ENCODE data around the gene DCAF6.

The DCAF6 gene

GRCh38 chr1:168069384-168069783, 132.9 kb downstream of the DCAF6 start:
- Histone ChIP-seq H3K4me2 (ENCODE audit: insufficient read depth, low read length) (no peak overlapping the region), H3K36me3 (ENCODE audit: insufficient read depth, low read length) (peaks cover 87% of the 10 kb centered on the region), H3K27ac (ENCODE audit: low read length) (no peak overlapping the region), H3K4me3 (ENCODE audit: low read depth in 1 of 2, low read length in 2 of 2) (no peak overlapping the region), H3K4me1 (ENCODE audit: insufficient read depth, low read length) (no peaks in the 10 kb centered on the region), H3K9ac (ENCODE audit: low read depth, low read length) (no peak overlapping the region), H3K27me3 (ENCODE audit: insufficient read depth, low read length, poor library complexity) (no peaks in the 10 kb centered on the region), H3K79me2 (ENCODE audit: insufficient read depth, low read length) (no peaks in the 10 kb centered on the region), H4K20me1 (ENCODE audit: insufficient read depth, low read length) (no peaks in the 10 kb centered on the region), H2AFZ (ENCODE audit: low read depth, low read length) (no peak overlapping the region), H3K9me3 (ENCODE audit: insufficient read depth, low read length, severe bottlenecking) (no peaks in the 10 kb centered on the region)
- no peak for TF ChIP-seq CTCF (IDR thresholded peaks at IDR 0.05; ENCODE audit: borderline replicate concordance, extremely low read depth, low read length, poor library complexity, severe bottlenecking)
- TF ChIP-seq EZH2 (IDR thresholded peaks at IDR 0.05; ENCODE audit: borderline replicate concordance, low read depth, low read length, severe bottlenecking): no peak
- ATAC-seq (ENCODE audit: insufficient read depth, low read depth) (no peak), DNase-seq (no peak)

GRCh38 chr1:168079761-168080160, 143.3 kb downstream of the DCAF6 start:
- Histone ChIP-seq H3K79me2 (ENCODE audit: insufficient read depth, low read length) (no peaks in the 10 kb centered on the region), H3K27ac (ENCODE audit: low read length) (no peak overlapping the region), H3K4me2 (ENCODE audit: insufficient read depth, low read length) (no peak overlapping the region), H3K9me3 (ENCODE audit: insufficient read depth, low read length, severe bottlenecking) (no peaks in the 10 kb centered on the region), H3K36me3 (ENCODE audit: insufficient read depth, low read length) (peaks cover 41% of the 10 kb centered on the region), H3K4me3 (ENCODE audit: low read depth in 1 of 2, low read length in 2 of 2) (no peak overlapping the region), H3K4me1 (ENCODE audit: insufficient read depth, low read length) (no peaks in the 10 kb centered on the region), H3K27me3 (ENCODE audit: insufficient read depth, low read length, poor library complexity) (no peaks in the 10 kb centered on the region), H2AFZ (ENCODE audit: low read depth, low read length) (no peak overlapping the region), H3K9ac (ENCODE audit: low read depth, low read length) (no peak overlapping the region), H4K20me1 (ENCODE audit: insufficient read depth, low read length) (no peaks in the 10 kb centered on the region)
- TF ChIP-seq EZH2 (IDR thresholded peaks at IDR 0.05; ENCODE audit: borderline replicate concordance, low read depth, low read length, severe bottlenecking) (no peak), CTCF (IDR thresholded peaks at IDR 0.05; ENCODE audit: borderline replicate concordance, extremely low read depth, low read length, poor library complexity, severe bottlenecking) (no peak)
- no peak for ATAC-seq (ENCODE audit: insufficient read depth, low read depth)
- no peak for DNase-seq

DNA sequence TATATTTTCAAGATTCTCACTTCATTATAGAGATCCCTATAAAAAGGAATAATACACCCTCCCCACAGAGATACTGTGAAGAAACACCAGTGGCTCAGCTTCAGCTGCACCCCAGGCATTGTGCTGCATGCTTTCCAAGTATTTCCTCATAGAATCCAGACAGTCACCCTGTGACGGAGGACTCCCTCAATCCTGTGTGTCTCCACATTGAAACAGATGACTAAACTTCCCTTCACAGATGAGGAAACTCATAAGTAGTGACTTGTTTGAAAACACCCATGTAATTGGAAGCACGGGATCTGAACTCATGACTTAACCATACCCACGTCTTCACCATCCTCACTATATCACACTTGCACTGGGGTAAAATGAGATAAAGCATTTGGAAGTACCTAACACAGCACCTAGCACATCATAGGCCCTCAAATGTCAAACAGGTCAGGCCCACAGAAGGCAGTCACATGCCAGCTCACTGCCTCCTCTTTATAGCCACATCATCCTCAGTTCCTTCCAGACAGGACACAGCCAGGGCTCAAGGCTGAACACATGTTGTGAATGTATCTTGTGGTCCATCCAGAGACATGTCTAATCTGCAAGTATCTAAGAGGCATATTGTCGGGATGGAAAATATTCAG, 145.0 kb downstream of the DCAF6 start:
- no peak overlapping the region for H3K9ac ChIP-seq (ENCODE audit: low read depth, low read length)
- no peak overlapping the region for H3K27ac ChIP-seq (ENCODE audit: low read length)
- H3K4me2 ChIP-seq (ENCODE audit: insufficient read depth, low read length): no peak overlapping the region
- H2AFZ ChIP-seq (ENCODE audit: low read depth, low read length): no peak overlapping the region
- H3K4me1 ChIP-seq (ENCODE audit: insufficient read depth, low read length): no peaks in the 10 kb centered on the region
- no peak for ATAC-seq (ENCODE audit: insufficient read depth, low read depth)
- H3K4me3 ChIP-seq (ENCODE audit: low read depth in 1 of 2, low read length in 2 of 2): no peak overlapping the region
- H3K9me3 ChIP-seq (ENCODE audit: insufficient read depth, low read length, severe bottlenecking): no peaks in the 10 kb centered on the region
- no peaks in the 10 kb centered on the region for H4K20me1 ChIP-seq (ENCODE audit: insufficient read depth, low read length)
- H3K27me3 ChIP-seq (ENCODE audit: insufficient read depth, low read length, poor library complexity): no peaks in the 10 kb centered on the region
- no peak for TF ChIP-seq EZH2 (IDR thresholded peaks at IDR 0.05; ENCODE audit: borderline replicate concordance, low read depth, low read length, severe bottlenecking)
- no peak for TF ChIP-seq CTCF (IDR thresholded peaks at IDR 0.05; ENCODE audit: borderline replicate concordance, extremely low read depth, low read length, poor library complexity, severe bottlenecking)
- DNase-seq: no peak
- no peaks in the 10 kb centered on the region for H3K79me2 ChIP-seq (ENCODE audit: insufficient read depth, low read length)
- peaks cover 31% of the 10 kb centered on the region for H3K36me3 ChIP-seq (ENCODE audit: insufficient read depth, low read length)
